ENCODE results near the gene CIAO1.

DNA sequence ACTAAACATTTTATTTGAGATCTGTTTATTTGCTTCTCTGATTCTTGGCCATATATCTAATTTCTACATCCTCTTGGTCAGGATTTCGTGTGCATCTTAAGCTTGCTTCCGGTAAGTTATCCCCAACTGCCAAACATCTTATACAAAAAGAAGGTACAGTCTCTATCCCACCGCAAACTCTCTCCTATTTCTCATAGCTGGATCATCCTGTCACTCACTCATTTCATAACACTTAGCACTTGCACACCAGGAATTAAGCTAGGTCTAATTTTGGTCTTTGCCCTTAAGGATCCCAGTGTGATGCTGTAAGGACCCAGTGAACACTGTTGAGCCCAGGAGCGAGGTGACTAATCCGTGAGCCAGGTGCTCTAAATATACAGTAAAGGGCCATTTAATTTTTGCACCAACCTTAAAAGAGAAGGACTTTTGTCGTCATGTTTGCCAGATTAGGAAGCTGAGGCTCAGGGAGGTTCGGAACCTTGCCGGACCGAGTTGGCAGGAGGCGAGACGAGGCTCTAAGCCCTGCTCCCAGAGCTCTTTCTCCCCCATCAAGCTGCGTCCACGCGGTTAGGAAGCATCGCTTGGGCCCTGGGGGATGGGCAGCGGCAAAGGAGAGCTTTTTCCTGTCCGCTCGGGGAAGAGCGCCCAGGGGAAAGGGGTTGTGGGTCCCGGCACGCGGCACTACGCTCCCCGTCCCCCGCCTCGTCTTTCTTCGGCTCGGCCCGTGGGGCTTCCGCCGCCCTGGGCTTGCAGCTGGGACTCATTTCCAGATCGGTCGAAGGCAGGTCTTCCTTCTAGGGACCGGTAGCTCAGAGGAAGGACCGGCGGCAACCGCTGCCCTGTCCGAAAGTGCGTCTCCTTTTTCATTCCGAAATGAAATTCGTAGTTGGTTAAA lies 55.0 kb downstream of the CIAO1 start:
- TF ChIP-seq, protein P1, sequence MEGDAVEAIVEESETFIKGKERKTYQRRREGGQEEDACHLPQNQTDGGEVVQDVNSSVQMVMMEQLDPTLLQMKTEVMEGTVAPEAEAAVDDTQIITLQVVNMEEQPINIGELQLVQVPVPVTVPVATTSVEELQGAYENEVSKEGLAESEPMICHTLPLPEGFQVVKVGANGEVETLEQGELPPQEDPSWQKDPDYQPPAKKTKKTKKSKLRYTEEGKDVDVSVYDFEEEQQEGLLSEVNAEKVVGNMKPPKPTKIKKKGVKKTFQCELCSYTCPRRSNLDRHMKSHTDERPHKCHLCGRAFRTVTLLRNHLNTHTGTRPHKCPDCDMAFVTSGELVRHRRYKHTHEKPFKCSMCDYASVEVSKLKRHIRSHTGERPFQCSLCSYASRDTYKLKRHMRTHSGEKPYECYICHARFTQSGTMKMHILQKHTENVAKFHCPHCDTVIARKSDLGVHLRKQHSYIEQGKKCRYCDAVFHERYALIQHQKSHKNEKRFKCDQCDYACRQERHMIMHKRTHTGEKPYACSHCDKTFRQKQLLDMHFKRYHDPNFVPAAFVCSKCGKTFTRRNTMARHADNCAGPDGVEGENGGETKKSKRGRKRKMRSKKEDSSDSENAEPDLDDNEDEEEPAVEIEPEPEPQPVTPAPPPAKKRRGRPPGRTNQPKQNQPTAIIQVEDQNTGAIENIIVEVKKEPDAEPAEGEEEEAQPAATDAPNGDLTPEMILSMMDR (IDR thresholded peaks at IDR 0.05), result no peak
- no peak for TF ChIP-seq POLR2A (IDR thresholded peaks at IDR 0.05)

All from esophagus squamous epithelium (tissue), 4 donors.